ENCODE measurements around the gene SUZ12.

- TF ChIP-seq, protein P1, sequence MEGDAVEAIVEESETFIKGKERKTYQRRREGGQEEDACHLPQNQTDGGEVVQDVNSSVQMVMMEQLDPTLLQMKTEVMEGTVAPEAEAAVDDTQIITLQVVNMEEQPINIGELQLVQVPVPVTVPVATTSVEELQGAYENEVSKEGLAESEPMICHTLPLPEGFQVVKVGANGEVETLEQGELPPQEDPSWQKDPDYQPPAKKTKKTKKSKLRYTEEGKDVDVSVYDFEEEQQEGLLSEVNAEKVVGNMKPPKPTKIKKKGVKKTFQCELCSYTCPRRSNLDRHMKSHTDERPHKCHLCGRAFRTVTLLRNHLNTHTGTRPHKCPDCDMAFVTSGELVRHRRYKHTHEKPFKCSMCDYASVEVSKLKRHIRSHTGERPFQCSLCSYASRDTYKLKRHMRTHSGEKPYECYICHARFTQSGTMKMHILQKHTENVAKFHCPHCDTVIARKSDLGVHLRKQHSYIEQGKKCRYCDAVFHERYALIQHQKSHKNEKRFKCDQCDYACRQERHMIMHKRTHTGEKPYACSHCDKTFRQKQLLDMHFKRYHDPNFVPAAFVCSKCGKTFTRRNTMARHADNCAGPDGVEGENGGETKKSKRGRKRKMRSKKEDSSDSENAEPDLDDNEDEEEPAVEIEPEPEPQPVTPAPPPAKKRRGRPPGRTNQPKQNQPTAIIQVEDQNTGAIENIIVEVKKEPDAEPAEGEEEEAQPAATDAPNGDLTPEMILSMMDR (conservative IDR thresholded peaks at IDR 0.05; ENCODE audit: low read length) = no peak
- no peak for TF ChIP-seq EZH2phosphoT487 (IDR thresholded peaks at IDR 0.05; ENCODE audit: borderline replicate concordance, low read depth, low read length)
These were observed 28.4 kb upstream of the SUZ12 start for GRCh38 chr17:31908386-31908785.

Data from OCI-LY7 (cell line).